Mesendoderm (in vitro differentiated cells): ENCODE measurements around the gene TMCO2.

ENCODE experiments used
- DNase-seq: peaks from one replicate; pipeline ENCODE4 v3.0.0; 2013
- H2AK5ac ChIP-seq: 2 replicates; pipeline ENCODE4 v1.6.1; 2013; ENCODE audit warnings: low read length, inconsistent platforms
- H2BK120ac ChIP-seq: 2 replicates; pipeline ENCODE4 v1.6.1; 2013; ENCODE audit warnings: low read depth, mild to moderate bottlenecking, low read length, moderate library complexity, mixed read lengths
- H2BK15ac ChIP-seq: replicated peaks from 2 replicates; pipeline ENCODE4 v1.6.1; 2013; ENCODE audit warnings: low read depth, mild to moderate bottlenecking, moderate library complexity
- H2BK5ac ChIP-seq: 2 replicates; pipeline ENCODE4 v1.6.1; 2013; ENCODE audit warnings: low read length, inconsistent platforms
- H3K18ac ChIP-seq: 2 replicates; pipeline ENCODE4 v1.6.1; 2013; ENCODE audit warnings: mild to moderate bottlenecking, low read length, mixed read lengths
- H3K23ac ChIP-seq: one replicate; pipeline ENCODE4 v1.6.1; 2013; ENCODE audit warnings: low read length
- H3K27ac ChIP-seq: 2 replicates; pipeline ENCODE4 v1.5.1; 2013; ENCODE audit warnings: low read depth, mild to moderate bottlenecking, inconsistent platforms, low read length, moderate library complexity
- H3K27me3 ChIP-seq: 2 replicates; pipeline ENCODE4 v1.6.1; 2013; ENCODE audit warnings: low read length, control low read depth, mild to moderate bottlenecking, inconsistent platforms; ENCODE audit not compliant: insufficient read depth, poor library complexity
- H3K36me3 ChIP-seq: 2 replicates; pipeline ENCODE4 v1.6.1; 2013; ENCODE audit warnings: low read length, inconsistent platforms; ENCODE audit not compliant: control insufficient read depth, insufficient read depth
- H3K4ac ChIP-seq: one replicate; pipeline ENCODE4 v1.6.1; 2013; ENCODE audit warnings: low read depth, mild to moderate bottlenecking, low read length, moderate library complexity
- H3K4me1 ChIP-seq: 2 replicates; pipeline ENCODE4 v1.6.1; 2013; ENCODE audit warnings: low read depth, low read length, inconsistent platforms; ENCODE audit not compliant: control insufficient read depth
- H3K4me2 ChIP-seq: 2 replicates; pipeline ENCODE4 v1.6.1; 2013; ENCODE audit warnings: low read length
- H3K4me3 ChIP-seq: 2 replicates; pipeline ENCODE4 v1.5.1; 2013; ENCODE audit warnings: mild to moderate bottlenecking, low read length
- H3K56ac ChIP-seq: one replicate; pipeline ENCODE4 v1.6.1; 2013; ENCODE audit warnings: low read length
- H3K79me1 ChIP-seq: 2 replicates; pipeline ENCODE4 v1.6.1; 2013; ENCODE audit warnings: low read length, inconsistent platforms
- H3K79me2 ChIP-seq: 2 replicates; pipeline ENCODE4 v1.6.1; 2013; ENCODE audit warnings: mild to moderate bottlenecking, low read length; ENCODE audit not compliant: control insufficient read depth, insufficient read depth
- H3K9ac ChIP-seq: 2 replicates; pipeline ENCODE4 v1.6.1; 2013; ENCODE audit warnings: low read length, inconsistent platforms
- H4K5ac ChIP-seq: one replicate; pipeline ENCODE4 v1.6.1; 2013; ENCODE audit warnings: low read length
- H4K8ac ChIP-seq: one replicate; pipeline ENCODE4 v1.6.1; 2013; ENCODE audit warnings: low read depth, mild to moderate bottlenecking, control low read depth, low read length, moderate library complexity
- WGBS: extraction: QIAGEN DNeasy Blood & Tissue Kit; methylation state at CpG from one replicate; pipeline ENCODE4 v1.1.7; 2013; ENCODE audit warnings: low lambda C conversion rate, missing lambda C conversion rate; ENCODE audit not compliant: insufficient coverage; ENCODE audit errors: extremely low coverage; 5-methylcytosine and 5-hydroxymethylcytosine counted together

The TMCO2 gene

GRCh38 chr1:40252601-40253000, 4.9 kb downstream of the TMCO2 start:
- no peak overlapping the region for H3K4me3 ChIP-seq
- H3K36me3 ChIP-seq, result no peaks in the 10 kb centered on the region
- no peak overlapping the region for H3K56ac ChIP-seq
- no peak overlapping the region for H2AK5ac ChIP-seq
- peaks cover 2% of the 10 kb centered on the region for H3K79me2 ChIP-seq
- H3K4ac ChIP-seq, result no peak overlapping the region
- no peak for DNase-seq
- H3K27me3 ChIP-seq, result no peaks in the 10 kb centered on the region
- no peak overlapping the region for H2BK5ac ChIP-seq
- H2BK120ac ChIP-seq, result no peak overlapping the region
- no peak overlapping the region for H2BK15ac ChIP-seq
- no CpG with 5 or more reads among the region's 2 CpGs for whole genome bisulfite sequencing
- H3K9ac ChIP-seq, result no peak overlapping the region
- no peaks in the 10 kb centered on the region for H3K79me1 ChIP-seq
- H3K27ac ChIP-seq, result no peak overlapping the region
- no peak overlapping the region for H3K4me2 ChIP-seq
- peaks cover 3% of the 10 kb centered on the region for H3K4me1 ChIP-seq
- H4K8ac ChIP-seq, result no peak overlapping the region
- H3K18ac ChIP-seq, result no peak overlapping the region
- no peak overlapping the region for H3K23ac ChIP-seq
- no peak overlapping the region for H4K5ac ChIP-seq

- Histone ChIP-seq H3K27ac (no peak overlapping the region), H2BK15ac (no peak overlapping the region), H4K5ac (no peak overlapping the region), H3K27me3 (no peaks in the 10 kb centered on the region), H3K79me1 (peaks cover 6% of the 10 kb centered on the region), H3K4me3 (no peak overlapping the region), H3K23ac (no peak overlapping the region), H3K4ac (no peak overlapping the region), H3K36me3 (no peaks in the 10 kb centered on the region), H4K8ac (no peak overlapping the region), H3K56ac (no peak overlapping the region), H2BK5ac (no peak overlapping the region), H3K4me1 (peaks cover 3% of the 10 kb centered on the region), H3K9ac (no peak overlapping the region), H3K79me2 (peaks cover 11% of the 10 kb centered on the region), H3K4me2 (no peak overlapping the region), H3K18ac (no peak overlapping the region), H2BK120ac (no peak overlapping the region), H2AK5ac (no peak overlapping the region)
- no peak for DNase-seq
Observed at GRCh38 chr1:40255231-40255630, 7.5 kb downstream of the TMCO2 start.

GRCh38 chr1:40256401-40257084, 8.8 kb downstream of the TMCO2 start:
- Histone ChIP-seq H3K23ac (no peak overlapping the region), H3K18ac (no peak overlapping the region), H3K79me2 (peaks cover 11% of the 10 kb centered on the region), H2BK5ac (no peak overlapping the region), H3K79me1 (peaks cover 6% of the 10 kb centered on the region), H3K9ac (peak overlapping the region; percentile 13), H3K56ac (no peak overlapping the region), H2BK120ac (no peak overlapping the region), H3K36me3 (no peaks in the 10 kb centered on the region), H3K27me3 (no peaks in the 10 kb centered on the region), H4K5ac (no peak overlapping the region), H4K8ac (no peak overlapping the region), H2AK5ac (no peak overlapping the region), H3K4me2 (peak overlapping the region; percentile 2), H2BK15ac (no peak overlapping the region), H3K4ac (no peak overlapping the region), H3K27ac (no peak overlapping the region), H3K4me1 (peaks cover 3% of the 10 kb centered on the region), H3K4me3 (no peak overlapping the region)
- WGBS, result no CpG with 5 or more reads among the region's 6 CpGs
- DNase-seq, result no peak

- DNase-seq, result no peak
- H4K8ac ChIP-seq, result no peak overlapping the region
- H4K5ac ChIP-seq, result no peak overlapping the region
Observed at GRCh38 chr1:40257313-40257687, 9.6 kb downstream of the TMCO2 start.

GRCh38 chr1:40257688-40258444, 10.1 kb downstream of the TMCO2 start, which contains the start of gene ZMPSTE24:
Gene ZMPSTE24, plus strand, starts transcription at chr1:40258236. Its CDS starts 36 bp downstream, at chr1:40258272.
- H4K5ac ChIP-seq, result peak within 1 kb of the TSS; percentile 95
- H3K56ac ChIP-seq, result peak within 1 kb of the TSS; percentile 94
- H3K79me1 ChIP-seq, result peaks cover 6% of the 10 kb centered on the region
- H2BK120ac ChIP-seq, result no peak within 1 kb of the TSS
- no peaks in the 10 kb centered on the region for H3K27me3 ChIP-seq
- peaks cover 2% of the 10 kb centered on the region for H3K36me3 ChIP-seq
- peak within 1 kb of the TSS; percentile 29 for H4K8ac ChIP-seq
- H3K18ac ChIP-seq, result peak within 1 kb of the TSS; percentile 65
- peak within 1 kb of the TSS; percentile 99 for H3K9ac ChIP-seq
- H3K4me1 ChIP-seq, result peaks cover 3% of the 10 kb centered on the region
- no CpG with 5 or more reads among the region's 48 CpGs for WGBS
- H3K4me3 ChIP-seq, result peak within 1 kb of the TSS; percentile 100
- peak; percentile 99 for DNase-seq
- H3K23ac ChIP-seq, result peak within 1 kb of the TSS; percentile 32
- H2BK15ac ChIP-seq, result no peak within 1 kb of the TSS
- peak within 1 kb of the TSS; percentile 75 for H2AK5ac ChIP-seq
- H3K4me2 ChIP-seq, result peak within 1 kb of the TSS; percentile 87
- H3K79me2 ChIP-seq, result peaks cover 11% of the 10 kb centered on the region
- H3K27ac ChIP-seq, result peak within 1 kb of the TSS; percentile 95
- H3K4ac ChIP-seq, result no peak within 1 kb of the TSS
- H2BK5ac ChIP-seq, result peak within 1 kb of the TSS; percentile 74

More at GRCh38 chr1:40257313-40257687, 9.6 kb downstream of the TMCO2 start:
- Histone ChIP-seq H3K36me3 (no peaks in the 10 kb centered on the region), H3K23ac (peak overlapping the region; percentile 0), H3K4me3 (peak overlapping the region; percentile 41), H3K4me2 (peak overlapping the region; percentile 87), H3K18ac (peak overlapping the region; percentile 65), H2BK120ac (no peak overlapping the region), H3K27ac (peak overlapping the region; percentile 95), H2AK5ac (no peak overlapping the region), H3K27me3 (no peaks in the 10 kb centered on the region), H3K56ac (peak overlapping the region; percentile 83), H3K9ac (peak overlapping the region; percentile 72), H2BK5ac (peak overlapping the region; percentile 74), H3K79me1 (peaks cover 6% of the 10 kb centered on the region), H3K4ac (no peak overlapping the region), H3K4me1 (peaks cover 3% of the 10 kb centered on the region), H2BK15ac (no peak overlapping the region), H3K79me2 (peaks cover 11% of the 10 kb centered on the region)
- WGBS, result no CpG with 5 or more reads among the region's 16 CpGs
